G401.6 (cell line): Measurements from ENCODE around the gene NEDD4L.

Source experiments
- FAIRE-seq: peaks from 2 replicates; lab custom pipeline; 2012; peaks lifted over from hg19 to GRCh38; lab: Jason Lieb, UNC

Gene NEDD4L

DNA sequence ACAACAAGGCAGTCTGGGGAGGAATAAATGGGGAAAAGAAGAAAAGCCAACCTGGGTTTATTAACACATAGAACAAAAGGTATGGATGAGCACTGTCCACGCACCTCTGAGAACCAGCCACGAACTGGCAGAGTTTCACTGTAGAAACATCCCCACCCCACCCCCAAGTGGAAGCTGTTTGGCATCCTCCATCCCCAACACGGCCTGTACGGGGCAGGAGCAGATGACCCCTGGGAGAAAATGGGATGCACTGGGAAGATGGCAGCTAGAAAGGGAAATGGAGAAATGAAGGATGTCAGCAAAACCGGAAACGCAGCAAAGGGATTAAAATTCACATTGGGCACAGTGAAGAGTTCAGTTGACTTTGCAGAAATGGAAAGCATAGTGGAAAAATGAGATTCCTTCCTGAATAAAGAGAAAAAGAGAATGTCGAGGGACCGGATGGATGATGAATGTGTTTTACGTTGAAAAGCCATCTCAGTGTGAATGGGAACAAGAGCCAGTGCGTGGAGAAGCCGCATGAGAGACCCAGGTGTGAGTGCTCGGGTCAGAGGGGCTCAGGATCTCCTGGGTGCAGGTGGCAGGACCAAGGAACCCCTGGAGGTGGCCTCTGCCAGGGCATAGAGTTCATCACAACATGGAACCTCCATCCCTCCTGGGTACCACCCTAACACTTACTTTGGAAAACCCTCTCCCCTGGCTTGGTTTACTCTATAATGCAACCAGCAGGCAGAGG, 337.8 kb downstream of the NEDD4L start:
- FAIRE-seq, result no peak

DNA sequence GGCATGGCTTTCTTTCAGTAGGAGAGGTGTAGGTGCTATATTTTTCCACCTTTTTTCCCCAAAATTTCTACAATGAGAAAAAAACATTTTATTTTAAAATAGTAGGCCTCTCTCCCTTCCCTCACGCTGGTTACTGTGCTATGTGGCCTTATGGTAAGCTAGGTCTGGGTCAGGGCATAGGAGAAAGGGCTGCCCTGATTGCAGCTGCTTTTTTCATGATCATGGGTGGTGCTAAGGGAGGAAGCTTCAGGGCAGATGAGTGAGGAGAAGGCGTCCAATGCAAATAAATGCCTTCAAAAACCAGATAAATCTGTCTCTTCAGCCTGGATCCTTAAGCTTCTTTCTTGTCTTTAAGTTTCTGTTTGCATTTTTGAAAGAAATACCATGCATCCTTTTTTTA, 338.4 kb downstream of the NEDD4L start:
- FAIRE-seq, result no peak

DNA sequence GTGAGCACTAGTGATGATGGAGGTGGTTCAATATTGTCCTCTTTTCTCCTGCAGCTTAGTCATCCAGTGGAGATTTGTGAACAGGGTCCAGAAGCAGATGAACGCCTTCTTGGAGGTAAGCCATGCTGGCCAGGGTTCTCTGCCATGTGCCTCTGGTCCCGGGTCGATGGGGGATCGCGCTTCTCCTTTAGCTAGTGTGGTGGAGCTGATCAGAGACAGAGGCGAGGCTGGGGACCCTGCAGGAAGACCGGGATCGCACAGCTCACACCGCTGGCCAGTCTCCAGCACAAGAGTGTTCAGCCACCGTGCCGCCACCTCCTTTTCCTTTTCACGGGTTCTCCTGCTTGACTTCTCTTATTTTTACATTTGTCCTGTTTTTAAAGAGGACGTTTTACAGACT, 341.4 kb downstream of the NEDD4L start:
- FAIRE-seq, result no peak

GRCh38 chr18:58386780-58387179, 342.8 kb downstream of the NEDD4L start:
- no peak for FAIRE-seq

DNA sequence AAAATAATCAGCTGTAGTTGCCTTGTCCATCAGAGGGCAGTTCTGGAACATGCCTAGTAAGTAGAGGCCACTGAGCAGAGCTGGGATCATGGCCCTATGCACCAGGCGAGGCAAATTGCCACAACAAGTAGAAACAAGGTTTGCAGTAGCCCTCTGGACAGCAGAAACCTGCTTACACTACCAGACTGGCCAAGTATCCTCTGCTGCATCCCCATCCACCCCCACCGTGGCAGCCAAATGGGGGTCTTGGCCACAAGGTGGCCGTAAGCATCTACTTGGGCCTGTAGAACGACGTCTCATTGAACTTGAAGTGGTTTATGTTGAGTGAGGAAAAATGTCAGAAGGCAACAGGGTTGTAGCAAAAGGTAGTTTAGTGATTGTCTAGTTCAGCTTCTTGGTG, 343.7 kb downstream of the NEDD4L start:
- no peak for FAIRE-seq

- FAIRE-seq, result no peak
Measured at GRCh38 chr18:58388736-58389135, 344.7 kb downstream of the NEDD4L start.

- FAIRE-seq, result no peak
Measured at GRCh38 chr18:58389745-58390144, 345.7 kb downstream of the NEDD4L start.

DNA sequence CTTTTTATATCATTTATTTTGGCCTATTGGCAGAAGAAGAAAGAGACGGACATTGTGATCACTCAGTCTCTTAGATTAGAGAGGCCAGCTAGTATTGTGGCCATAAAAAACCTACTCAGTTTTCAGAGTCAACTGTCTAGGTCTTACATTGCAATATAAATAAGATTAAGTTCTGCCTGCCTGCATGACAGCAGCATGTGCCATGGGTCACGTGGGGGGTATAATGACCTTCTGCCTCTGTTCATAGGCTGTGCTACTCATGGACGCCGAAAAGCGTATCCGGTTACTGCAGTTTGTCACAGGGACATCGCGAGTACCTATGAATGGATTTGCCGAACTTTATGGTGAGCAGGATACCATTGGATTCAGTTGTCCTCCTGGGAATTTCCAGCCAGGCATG, 346.4 kb downstream of the NEDD4L start:
- no peak for FAIRE-seq

DNA sequence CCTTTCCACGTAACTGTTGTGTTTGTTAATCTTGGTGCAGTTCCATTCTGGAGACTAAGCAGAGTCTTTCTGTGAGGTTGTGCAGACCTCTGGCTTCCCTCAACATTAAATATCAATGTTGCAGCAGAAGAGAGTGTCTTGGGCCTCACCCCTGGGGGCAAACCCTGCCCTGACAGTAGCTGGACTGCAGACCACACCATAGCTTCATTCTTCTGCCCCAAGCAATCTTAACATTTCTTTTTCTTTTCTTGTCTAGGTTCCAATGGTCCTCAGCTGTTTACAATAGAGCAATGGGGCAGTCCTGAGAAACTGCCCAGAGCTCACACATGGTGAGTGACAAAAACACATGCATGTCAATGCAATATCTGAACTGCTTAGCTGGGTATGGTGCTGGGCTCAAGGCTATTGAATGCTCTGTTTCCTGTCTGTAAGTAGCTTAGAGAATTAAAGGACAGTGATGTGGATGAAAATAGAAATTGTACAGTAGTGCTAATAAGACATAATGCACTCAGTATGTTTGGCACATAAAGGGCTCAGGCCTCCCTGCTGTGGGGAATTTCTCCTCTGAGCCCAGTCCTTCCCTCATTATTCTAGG, 347.3 kb downstream of the NEDD4L start:
- FAIRE-seq, result no peak

GRCh38 chr18:58391932-58392323, 347.9 kb downstream of the NEDD4L start:
- FAIRE-seq, result no peak

DNA sequence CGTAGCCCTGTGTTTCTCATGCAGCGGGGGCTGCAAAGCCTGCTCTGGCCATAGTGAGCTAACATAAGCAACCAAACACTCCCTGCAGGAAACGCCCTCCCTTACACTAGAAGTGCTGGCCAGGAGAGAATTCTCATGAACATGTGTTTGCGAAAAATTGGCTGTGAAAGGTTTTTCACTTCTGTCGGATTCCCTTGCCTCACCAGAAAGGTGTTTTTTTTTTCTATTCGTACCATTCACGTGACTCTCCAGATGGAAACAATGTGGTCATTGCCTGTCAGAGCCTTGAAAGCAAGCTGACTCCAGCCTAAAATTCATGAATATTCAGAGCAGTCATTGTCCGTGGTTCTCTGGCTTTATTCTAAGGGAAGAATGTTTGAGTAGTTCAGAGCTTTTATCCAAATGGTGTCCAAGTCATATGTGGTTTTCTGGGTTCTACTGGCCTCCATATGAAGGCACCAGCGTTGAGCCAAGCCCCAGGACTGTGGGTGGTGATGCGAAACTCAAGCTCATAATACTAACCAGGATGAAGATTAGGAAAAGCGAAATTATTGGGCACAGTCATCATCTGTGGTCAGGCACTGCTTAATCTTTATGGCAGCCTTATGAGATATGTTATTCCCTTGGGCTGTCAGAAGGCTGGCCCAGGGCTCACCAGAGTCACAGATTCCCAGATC, 348.4 kb downstream of the NEDD4L start:
- no peak for FAIRE-seq

DNA sequence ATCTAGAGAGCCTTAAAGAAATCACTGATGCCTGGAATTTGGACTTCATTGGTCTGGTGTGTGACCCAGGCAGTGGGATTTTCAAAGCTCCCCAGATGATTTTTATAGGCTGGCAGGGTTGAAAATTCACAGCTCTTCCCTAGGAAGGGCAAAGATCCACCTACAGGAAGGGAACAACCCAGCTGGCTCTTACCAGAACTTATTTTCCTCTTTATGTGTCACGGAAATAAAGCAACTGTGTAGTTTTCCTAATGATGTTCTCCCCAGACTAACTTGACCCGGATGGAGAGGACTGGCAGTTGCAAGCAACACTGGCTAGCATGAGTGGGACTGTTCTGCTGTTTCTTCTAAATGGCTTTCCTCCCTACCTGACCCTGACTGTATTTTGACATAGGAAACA, 349.3 kb downstream of the NEDD4L start:
- no peak for FAIRE-seq

- FAIRE-seq, result no peak
Measured at GRCh38 chr18:58394046-58394445, 350.0 kb downstream of the NEDD4L start.

GRCh38 chr18:58394602-58395425, 350.8 kb downstream of the NEDD4L start:
- FAIRE-seq, result no peak

- no peak for FAIRE-seq
Measured at GRCh38 chr18:58396144-58396543, 352.1 kb downstream of the NEDD4L start.

DNA sequence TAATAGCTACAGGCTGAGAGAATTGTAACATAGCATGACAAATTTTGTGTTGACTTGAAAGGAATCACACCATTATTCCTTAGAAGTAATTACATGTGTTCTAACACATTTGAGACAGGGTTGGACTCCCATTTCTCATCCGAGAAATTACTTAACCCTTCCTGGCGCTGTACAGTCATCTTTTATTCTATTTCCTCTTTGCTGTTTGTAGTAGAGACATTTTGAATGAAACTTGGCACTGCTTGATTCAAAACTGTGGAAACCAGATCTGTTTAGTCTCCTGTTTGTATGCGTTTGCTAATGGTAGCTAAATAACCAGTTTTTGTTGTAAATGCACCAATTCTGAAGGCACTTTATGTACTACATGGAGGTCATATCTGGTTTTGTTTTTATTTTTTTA, 352.9 kb downstream of the NEDD4L start:
- no peak for FAIRE-seq

GRCh38 chr18:58397385-58398132, 353.5 kb downstream of the NEDD4L start:
- FAIRE-seq, result no peak

- no peak for FAIRE-seq
Measured at GRCh38 chr18:58398648-58399398, 354.8 kb downstream of the NEDD4L start.

DNA sequence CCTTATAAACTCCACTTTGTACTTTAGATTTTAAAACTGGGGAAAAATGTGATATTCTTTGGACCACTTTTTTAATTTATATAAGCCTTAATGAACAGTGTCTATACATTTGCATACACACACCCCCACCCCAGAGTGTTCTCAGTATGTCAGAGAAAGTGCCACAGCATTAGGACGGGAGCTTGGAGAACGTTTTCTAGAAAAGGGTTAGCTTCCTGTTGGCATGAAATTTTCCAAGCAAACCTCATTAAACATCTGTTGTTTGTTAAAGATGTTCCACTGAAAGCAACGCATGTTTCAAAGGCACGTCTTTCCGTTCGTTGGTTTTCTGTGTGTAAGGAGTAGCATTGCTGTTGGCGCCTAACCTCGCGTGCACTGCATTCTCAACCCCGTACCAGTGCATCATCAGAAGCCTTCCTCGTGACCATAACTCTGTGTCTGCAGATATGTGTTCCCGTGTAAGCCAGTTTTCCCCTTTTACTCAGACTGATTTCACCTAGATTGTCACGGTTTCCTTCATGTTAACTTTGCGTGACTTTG, 356.4 kb downstream of the NEDD4L start:
- FAIRE-seq, result no peak

DNA sequence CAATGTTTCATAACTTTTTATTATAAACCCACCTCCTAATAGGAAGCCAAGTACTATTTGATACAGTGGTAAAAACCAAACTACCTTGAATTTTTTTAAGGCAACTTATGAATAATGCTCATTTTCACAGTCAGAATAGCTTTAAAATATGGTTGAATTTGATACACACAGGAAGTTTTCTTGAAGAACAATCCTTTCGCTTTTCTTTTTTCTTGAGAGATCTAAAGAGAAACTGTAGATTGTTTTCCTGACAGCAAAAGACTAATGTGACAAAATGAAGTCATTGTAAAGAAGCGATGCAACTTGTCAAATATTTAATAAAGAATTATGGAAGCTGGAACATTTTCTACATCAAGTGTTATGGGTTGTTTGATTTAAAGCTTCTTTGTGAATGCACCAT, 357.2 kb downstream of the NEDD4L start:
- no peak for FAIRE-seq

DNA sequence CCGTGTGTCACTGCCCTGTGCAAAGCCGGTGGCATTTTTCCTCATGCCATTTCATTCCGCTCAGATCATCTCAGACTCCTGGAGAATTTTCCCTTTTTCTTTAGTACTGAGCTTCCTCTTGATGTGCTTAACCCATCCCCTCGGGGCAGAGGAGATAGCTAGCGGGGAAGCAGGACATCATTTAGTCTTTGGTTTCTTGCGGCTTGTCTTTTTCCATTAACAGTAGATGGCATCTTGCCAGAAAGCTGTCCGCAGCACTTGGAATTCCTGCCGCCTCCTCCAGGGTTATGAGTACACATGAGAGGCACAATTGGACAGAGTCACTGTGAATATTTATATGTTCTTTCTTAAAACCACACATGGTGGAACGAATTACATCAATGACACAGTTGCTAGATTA, 358.2 kb downstream of the NEDD4L start:
- no peak for FAIRE-seq
